K562 (cell line): ENCODE data around the gene SLC38A8. TPM values are rescaled to one million over a fixed set of nuclear protein-coding genes. Genes with fewer than 3 reads are reported as not detected.
A peak's percentile ranks its signal among the peaks of the same experiment; 100 is the strongest.

Experiments used
- ASH1L ChIP-seq: fragments of 450-650 bp; IDR thresholded peaks from 2 replicates; pipeline ENCODE4 v1.6.1; 2018; ENCODE audit warnings: borderline replicate concordance, mild to moderate bottlenecking, low read depth; ENCODE audit not compliant: partially characterized antibody
- ELF1 ChIP-seq: fragments of 200-800 bp; sonication (Bioruptor generic); IDR thresholded peaks from 2 replicates; pipeline ENCODE4 v1.6.1; 2016; ENCODE audit warnings: missing genetic modification characterization, missing compliant biosample characterization
- HCFC1 ChIP-seq: IDR thresholded peaks from 2 replicates; pipeline ENCODE4 v1.6.1; 2012; ENCODE audit warnings: low read depth, low read length, improper control_type of control experiment
- NEUROD1 ChIP-seq: fragments of 150-350 bp; IDR thresholded peaks from 2 replicates; pipeline ENCODE4 v1.6.1; 2014; ENCODE audit warnings: borderline replicate concordance, low read length, low read depth; ENCODE audit not compliant: partially characterized antibody
- RNF2 ChIP-seq: sonication (generic); IDR thresholded peaks from 2 replicates; pipeline ENCODE4 v1.6.1; 2016
- ZBTB17 ChIP-seq: fragments of 450-650 bp; formaldehyde crosslinking; IDR thresholded peaks from 2 replicates; pipeline ENCODE4 v1.4.0; 2020; ENCODE audit warnings: mild to moderate bottlenecking
- ZNF174 ChIP-seq: fragments of 250-450 bp; sonication (Bioruptor Pico); IDR thresholded peaks from 2 replicates; pipeline ENCODE4 v1.4.0; 2020; ENCODE audit warnings: mild to moderate bottlenecking
- ZNF41 ChIP-seq: fragments of 250-450 bp; sonication (Bioruptor Pico); conservative IDR thresholded peaks from 2 replicates; pipeline ENCODE4 v1.4.0; 2020; ENCODE audit warnings: mild to moderate bottlenecking
- polyA plus RNA-seq, 8 experiments: library from polyadenylated mRNA; depleted of rRNA in 4 of 8; stranded (reverse) in 5 of 8; unstranded in 3 of 8; fragments of >200 nt; fragmentation: Nextera tagmentation in 2 of 8; fragmentation: Illumina TruSeq in 1 of 8; extraction: Ambion mirVana in 2 of 8; extraction: Trizol in 1 of 8; gene quantifications; 2 replicates each; pipeline versions ENCODE4 v1.2.1 to v1.2.3, GENCODE V29; 2011 to 2014; ENCODE audit warnings: inconsistent platforms in 1 of 8, missing spikeins in 1 of 8
- total RNA-seq, 7 experiments: library from RNA; depleted of rRNA in 6 of 7; stranded (reverse); fragments of >200 nt in 6 of 7; fragmentation: Illumina TruSeq in 2 of 7; extraction: Trizol in 2 of 7; gene quantifications; 2 replicates each; pipeline versions ENCODE4 v1.2.1 to v1.2.3, GENCODE V29; 2011 to 2021; ENCODE audit warnings: low replicate concordance in 1 of 7
- TF ChIP-seq, protein P1 (sequence below): sonication (generic); formaldehyde crosslinking; IDR thresholded peaks from 2 replicates; pipeline ENCODE4 v1.8.1; 2023; ENCODE audit warnings: missing genetic modification reagents, mild to moderate bottlenecking, borderline replicate concordance
- TF ChIP-seq, protein P2 (sequence below): sonication (generic); formaldehyde crosslinking; IDR thresholded peaks from 2 replicates; pipeline ENCODE4 v1.8.0; 2022; ENCODE audit warnings: mild to moderate bottlenecking, missing genetic modification reagents
- TF ChIP-seq, protein P3 (sequence below), 2 experiments: fragments of 450-650 bp in 1 of 2; IDR thresholded peaks; 2 replicates each; pipeline ENCODE4 v1.6.1; 2011 to 2017; ENCODE audit warnings: low read depth in 2 of 2, antibody characterized with exemption in 1 of 2, borderline replicate concordance in 1 of 2, low read length in 1 of 2, mild to moderate bottlenecking in 1 of 2, mixed read lengths in 1 of 2; ENCODE audit not compliant: control insufficient read depth in 1 of 2
- TF ChIP-seq, protein P4 (sequence below): fragments of 250-450 bp; sonication (Bioruptor Pico); IDR thresholded peaks from 2 replicates; pipeline ENCODE4 v1.4.0; 2020

SLC38A8 gene
- total and polyA plus RNA-seq, 9 of the 15 experiments (the other 6 are each of a cell fraction or from before 2014, with no cell fraction given): 0.28 TPM; not detected in 8

DNA sequence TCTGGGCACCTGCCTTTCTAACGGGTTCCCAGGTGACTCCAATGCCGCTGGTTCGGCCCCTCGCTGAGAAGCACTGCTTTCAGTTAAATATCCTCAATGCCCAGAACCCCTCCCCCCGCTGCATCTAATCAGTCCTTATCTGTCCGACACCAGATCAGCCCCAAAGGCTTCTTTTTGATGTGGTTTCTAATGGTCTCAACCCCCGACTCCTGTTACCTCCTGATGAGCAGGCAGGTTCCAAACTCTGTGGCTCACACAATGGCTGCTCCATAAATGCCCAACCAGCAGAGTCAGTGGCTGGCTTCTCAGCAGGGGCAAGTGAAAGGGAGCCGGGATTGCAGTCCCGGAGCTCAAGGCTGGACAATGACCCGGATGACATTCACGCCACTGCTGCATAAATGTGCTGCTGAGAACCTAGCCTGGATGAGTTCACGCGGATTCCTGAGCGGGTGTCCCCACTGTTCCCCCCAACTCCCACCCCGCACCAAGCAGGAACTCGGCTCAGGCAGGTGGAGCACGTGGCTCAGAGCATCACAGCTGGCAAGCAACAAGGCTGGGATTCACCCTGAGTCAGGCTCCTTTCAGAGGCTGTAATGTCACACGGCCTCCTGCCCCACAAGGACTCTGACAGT lies 1.0 kb upstream of the SLC38A8 start (continued):
- TF ChIP-seq RNF2 (peak; percentile 86), ZNF41 (0 out of 2 replicates have a peak, but pooled peaks have one; percentile 39), HCFC1 (no peak), ELF1 (tag) (no peak; the same call in 1 of the 2 replicates), ZNF174 (CRISPR knock-in tag) (no peak), ZBTB17 (CRISPR knock-in tag) (no peak), NEUROD1 (no peak), ASH1L (no peak)
- TF ChIP-seq, protein P1, sequence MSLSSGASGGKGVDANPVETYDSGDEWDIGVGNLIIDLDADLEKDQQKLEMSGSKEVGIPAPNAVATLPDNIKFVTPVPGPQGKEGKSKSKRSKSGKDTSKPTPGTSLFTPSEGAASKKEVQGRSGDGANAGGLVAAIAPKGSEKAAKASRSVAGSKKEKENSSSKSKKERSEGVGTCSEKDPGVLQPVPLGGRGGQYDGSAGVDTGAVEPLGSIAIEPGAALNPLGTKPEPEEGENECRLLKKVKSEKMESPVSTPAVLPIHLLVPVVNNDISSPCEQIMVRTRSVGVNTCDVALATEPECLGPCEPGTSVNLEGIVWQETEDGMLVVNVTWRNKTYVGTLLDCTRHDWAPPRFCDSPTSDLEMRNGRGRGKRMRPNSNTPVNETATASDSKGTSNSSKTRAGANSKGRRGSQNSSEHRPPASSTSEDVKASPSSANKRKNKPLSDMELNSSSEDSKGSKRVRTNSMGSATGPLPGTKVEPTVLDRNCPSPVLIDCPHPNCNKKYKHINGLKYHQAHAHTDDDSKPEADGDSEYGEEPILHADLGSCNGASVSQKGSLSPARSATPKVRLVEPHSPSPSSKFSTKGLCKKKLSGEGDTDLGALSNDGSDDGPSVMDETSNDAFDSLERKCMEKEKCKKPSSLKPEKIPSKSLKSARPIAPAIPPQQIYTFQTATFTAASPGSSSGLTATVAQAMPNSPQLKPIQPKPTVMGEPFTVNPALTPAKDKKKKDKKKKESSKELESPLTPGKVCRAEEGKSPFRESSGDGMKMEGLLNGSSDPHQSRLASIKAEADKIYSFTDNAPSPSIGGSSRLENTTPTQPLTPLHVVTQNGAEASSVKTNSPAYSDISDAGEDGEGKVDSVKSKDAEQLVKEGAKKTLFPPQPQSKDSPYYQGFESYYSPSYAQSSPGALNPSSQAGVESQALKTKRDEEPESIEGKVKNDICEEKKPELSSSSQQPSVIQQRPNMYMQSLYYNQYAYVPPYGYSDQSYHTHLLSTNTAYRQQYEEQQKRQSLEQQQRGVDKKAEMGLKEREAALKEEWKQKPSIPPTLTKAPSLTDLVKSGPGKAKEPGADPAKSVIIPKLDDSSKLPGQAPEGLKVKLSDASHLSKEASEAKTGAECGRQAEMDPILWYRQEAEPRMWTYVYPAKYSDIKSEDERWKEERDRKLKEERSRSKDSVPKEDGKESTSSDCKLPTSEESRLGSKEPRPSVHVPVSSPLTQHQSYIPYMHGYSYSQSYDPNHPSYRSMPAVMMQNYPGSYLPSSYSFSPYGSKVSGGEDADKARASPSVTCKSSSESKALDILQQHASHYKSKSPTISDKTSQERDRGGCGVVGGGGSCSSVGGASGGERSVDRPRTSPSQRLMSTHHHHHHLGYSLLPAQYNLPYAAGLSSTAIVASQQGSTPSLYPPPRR (CRISPR knock-in tag): peak; percentile 89; the same call in 1 of the 2 replicates
- TF ChIP-seq, protein P2, sequence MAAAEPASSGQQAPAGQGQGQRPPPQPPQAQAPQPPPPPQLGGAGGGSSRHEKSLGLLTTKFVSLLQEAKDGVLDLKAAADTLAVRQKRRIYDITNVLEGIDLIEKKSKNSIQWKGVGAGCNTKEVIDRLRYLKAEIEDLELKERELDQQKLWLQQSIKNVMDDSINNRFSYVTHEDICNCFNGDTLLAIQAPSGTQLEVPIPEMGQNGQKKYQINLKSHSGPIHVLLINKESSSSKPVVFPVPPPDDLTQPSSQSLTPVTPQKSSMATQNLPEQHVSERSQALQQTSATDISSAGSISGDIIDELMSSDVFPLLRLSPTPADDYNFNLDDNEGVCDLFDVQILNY (CRISPR knock-in tag): no peak
- TF ChIP-seq, protein P3, sequence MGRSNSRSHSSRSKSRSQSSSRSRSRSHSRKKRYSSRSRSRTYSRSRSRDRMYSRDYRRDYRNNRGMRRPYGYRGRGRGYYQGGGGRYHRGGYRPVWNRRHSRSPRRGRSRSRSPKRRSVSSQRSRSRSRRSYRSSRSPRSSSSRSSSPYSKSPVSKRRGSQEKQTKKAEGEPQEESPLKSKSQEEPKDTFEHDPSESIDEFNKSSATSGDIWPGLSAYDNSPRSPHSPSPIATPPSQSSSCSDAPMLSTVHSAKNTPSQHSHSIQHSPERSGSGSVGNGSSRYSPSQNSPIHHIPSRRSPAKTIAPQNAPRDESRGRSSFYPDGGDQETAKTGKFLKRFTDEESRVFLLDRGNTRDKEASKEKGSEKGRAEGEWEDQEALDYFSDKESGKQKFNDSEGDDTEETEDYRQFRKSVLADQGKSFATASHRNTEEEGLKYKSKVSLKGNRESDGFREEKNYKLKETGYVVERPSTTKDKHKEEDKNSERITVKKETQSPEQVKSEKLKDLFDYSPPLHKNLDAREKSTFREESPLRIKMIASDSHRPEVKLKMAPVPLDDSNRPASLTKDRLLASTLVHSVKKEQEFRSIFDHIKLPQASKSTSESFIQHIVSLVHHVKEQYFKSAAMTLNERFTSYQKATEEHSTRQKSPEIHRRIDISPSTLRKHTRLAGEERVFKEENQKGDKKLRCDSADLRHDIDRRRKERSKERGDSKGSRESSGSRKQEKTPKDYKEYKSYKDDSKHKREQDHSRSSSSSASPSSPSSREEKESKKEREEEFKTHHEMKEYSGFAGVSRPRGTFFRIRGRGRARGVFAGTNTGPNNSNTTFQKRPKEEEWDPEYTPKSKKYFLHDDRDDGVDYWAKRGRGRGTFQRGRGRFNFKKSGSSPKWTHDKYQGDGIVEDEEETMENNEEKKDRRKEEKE (IDR thresholded peaks at IDR 0.05; ENCODE audit: borderline replicate concordance in 1 of 2, control insufficient read depth in 1 of 2, low read depth in 2 of 2, low read length in 1 of 2): no peak
- TF ChIP-seq, protein P4, sequence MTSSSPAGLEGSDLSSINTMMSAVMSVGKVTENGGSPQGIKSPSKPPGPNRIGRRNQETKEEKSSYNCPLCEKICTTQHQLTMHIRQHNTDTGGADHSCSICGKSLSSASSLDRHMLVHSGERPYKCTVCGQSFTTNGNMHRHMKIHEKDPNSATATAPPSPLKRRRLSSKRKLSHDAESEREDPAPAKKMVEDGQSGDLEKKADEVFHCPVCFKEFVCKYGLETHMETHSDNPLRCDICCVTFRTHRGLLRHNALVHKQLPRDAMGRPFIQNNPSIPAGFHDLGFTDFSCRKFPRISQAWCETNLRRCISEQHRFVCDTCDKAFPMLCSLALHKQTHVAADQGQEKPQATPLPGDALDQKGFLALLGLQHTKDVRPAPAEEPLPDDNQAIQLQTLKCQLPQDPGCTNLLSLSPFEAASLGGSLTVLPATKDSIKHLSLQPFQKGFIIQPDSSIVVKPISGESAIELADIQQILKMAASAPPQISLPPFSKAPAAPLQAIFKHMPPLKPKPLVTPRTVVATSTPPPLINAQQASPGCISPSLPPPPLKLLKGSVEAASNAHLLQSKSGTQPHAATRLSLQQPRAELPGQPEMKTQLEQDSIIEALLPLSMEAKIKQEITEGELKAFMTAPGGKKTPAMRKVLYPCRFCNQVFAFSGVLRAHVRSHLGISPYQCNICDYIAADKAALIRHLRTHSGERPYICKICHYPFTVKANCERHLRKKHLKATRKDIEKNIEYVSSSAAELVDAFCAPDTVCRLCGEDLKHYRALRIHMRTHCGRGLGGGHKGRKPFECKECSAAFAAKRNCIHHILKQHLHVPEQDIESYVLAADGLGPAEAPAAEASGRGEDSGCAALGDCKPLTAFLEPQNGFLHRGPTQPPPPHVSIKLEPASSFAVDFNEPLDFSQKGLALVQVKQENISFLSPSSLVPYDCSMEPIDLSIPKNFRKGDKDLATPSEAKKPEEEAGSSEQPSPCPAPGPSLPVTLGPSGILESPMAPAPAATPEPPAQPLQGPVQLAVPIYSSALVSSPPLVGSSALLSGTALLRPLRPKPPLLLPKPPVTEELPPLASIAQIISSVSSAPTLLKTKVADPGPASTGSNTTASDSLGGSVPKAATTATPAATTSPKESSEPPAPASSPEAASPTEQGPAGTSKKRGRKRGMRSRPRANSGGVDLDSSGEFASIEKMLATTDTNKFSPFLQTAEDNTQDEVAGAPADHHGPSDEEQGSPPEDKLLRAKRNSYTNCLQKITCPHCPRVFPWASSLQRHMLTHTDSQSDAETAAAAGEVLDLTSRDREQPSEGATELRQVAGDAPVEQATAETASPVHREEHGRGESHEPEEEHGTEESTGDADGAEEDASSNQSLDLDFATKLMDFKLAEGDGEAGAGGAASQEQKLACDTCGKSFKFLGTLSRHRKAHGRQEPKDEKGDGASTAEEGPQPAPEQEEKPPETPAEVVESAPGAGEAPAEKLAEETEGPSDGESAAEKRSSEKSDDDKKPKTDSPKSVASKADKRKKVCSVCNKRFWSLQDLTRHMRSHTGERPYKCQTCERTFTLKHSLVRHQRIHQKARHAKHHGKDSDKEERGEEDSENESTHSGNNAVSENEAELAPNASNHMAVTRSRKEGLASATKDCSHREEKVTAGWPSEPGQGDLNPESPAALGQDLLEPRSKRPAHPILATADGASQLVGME (CRISPR knock-in tag): no peak
